GM23338 (cell line): ENCODE data around the gene STMN3. TPM values are rescaled to one million over a fixed set of nuclear protein-coding genes. Genes with fewer than 3 reads are reported as not detected.

Experiments used
- ATAC-seq: fragments of 200-7000 bp; cut with Tn5 transposase; 3 replicates; pipeline ENCODE4 v1.9.1; 2020
- DNase-seq: peaks from one replicate; pipeline ENCODE4 v3.0.0-alpha.2; 2015; ENCODE audit warnings: low spot score
- H2AFZ ChIP-seq: fragments of 200-600 bp; sonication (generic); 2 replicates; pipeline ENCODE4 v1.8.0; 2016; ENCODE audit warnings: antibody characterized with exemption, mild to moderate bottlenecking, moderate library complexity
- H3F3A ChIP-seq: fragments of 200-600 bp; sonication (generic); replicated peaks from 2 replicates; pipeline ENCODE4 v1.8.0; 2017; ENCODE audit warnings: antibody characterized with exemption, mixed run types, low read depth
- H3K27ac ChIP-seq: fragments of 200-600 bp; sonication (generic); 2 replicates; pipeline ENCODE4 v1.6.1; 2016; ENCODE audit warnings: low read depth
- H3K27me3 ChIP-seq: fragments of 200-600 bp; sonication (generic); 2 replicates; pipeline ENCODE4 v1.8.0; 2016; ENCODE audit warnings: mild to moderate bottlenecking, mixed run types, moderate library complexity; ENCODE audit not compliant: insufficient read depth
- H3K36me3 ChIP-seq: fragments of 200-600 bp; sonication (generic); 2 replicates; pipeline ENCODE4 v1.8.0; 2016; ENCODE audit warnings: mild to moderate bottlenecking; ENCODE audit not compliant: insufficient read depth
- H3K4me1 ChIP-seq: fragments of 200-600 bp; sonication (generic); 2 replicates; pipeline ENCODE4 v1.8.0; 2016; ENCODE audit warnings: mild to moderate bottlenecking, moderate library complexity; ENCODE audit not compliant: insufficient read depth
- H3K4me2 ChIP-seq: fragments of 200-600 bp; sonication (generic); 2 replicates; pipeline ENCODE4 v1.7.1; 2017; ENCODE audit warnings: mixed run types
- H3K4me3 ChIP-seq: fragments of 200-600 bp; sonication (generic); 2 replicates; pipeline ENCODE4 v1.6.1; 2016; ENCODE audit warnings: mixed run types
- H3K79me2 ChIP-seq: fragments of 200-600 bp; sonication (generic); replicated peaks from 2 replicates; pipeline ENCODE4 v1.8.0; 2017; ENCODE audit warnings: mild to moderate bottlenecking; ENCODE audit not compliant: insufficient read depth
- H3K9me2 ChIP-seq: fragments of 200-600 bp; sonication (generic); 2 replicates; pipeline ENCODE4 v1.8.0; 2017; ENCODE audit not compliant: insufficient read depth
- H4K20me1 ChIP-seq: fragments of 200-600 bp; sonication (generic); replicated peaks from 2 replicates; pipeline ENCODE4 v1.8.0; 2017; ENCODE audit warnings: mild to moderate bottlenecking; ENCODE audit not compliant: insufficient read depth
- H3K27ac Mint-ChIP-seq: 2 replicates; pipeline ENCODE4 v1.8.0; 2020; ENCODE audit warnings: inconsistent platforms, mild to moderate bottlenecking, moderate library complexity, mixed read lengths
- H3K27me3 Mint-ChIP-seq: 3 replicates; pipeline ENCODE4 v1.8.0; 2022; ENCODE audit warnings: low read depth, mild to moderate bottlenecking, moderate library complexity, mixed read lengths, inconsistent platforms; ENCODE audit not compliant: insufficient read depth, poor library complexity
- H3K36me3 Mint-ChIP-seq: 3 replicates; pipeline ENCODE4 v1.8.0; 2021; ENCODE audit warnings: low read depth, mild to moderate bottlenecking, inconsistent platforms, moderate library complexity, mixed read lengths
- H3K4me1 Mint-ChIP-seq: 3 replicates; pipeline ENCODE4 v1.8.0; 2020; ENCODE audit warnings: mild to moderate bottlenecking, inconsistent platforms, mixed read lengths
- H3K4me3 Mint-ChIP-seq: 3 replicates; pipeline ENCODE4 v1.8.0; 2021; ENCODE audit warnings: moderate library complexity, mild to moderate bottlenecking, inconsistent platforms, mixed read lengths
- H3K9me3 Mint-ChIP-seq: 3 replicates; pipeline ENCODE4 v1.8.0; 2020; ENCODE audit warnings: moderate library complexity, mild to moderate bottlenecking, inconsistent platforms, mixed read lengths
- CREB1 ChIP-seq: fragments of 250-450 bp; sonication (Bioruptor Pico); IDR thresholded peaks from 2 replicates; pipeline ENCODE4 v1.5.0; 2020; ENCODE audit warnings: low read depth, mild to moderate bottlenecking, moderate library complexity
- CTCF ChIP-seq, 2 experiments: fragments of 200-600 bp in 1 of 2; sonication (generic) in 1 of 2; conservative IDR thresholded peaks; 2 replicates each; pipeline versions ENCODE4 v1.5.1 to v1.6.1; 2016 to 2017; ENCODE audit warnings: antibody characterized with exemption in 2 of 2, low read depth in 2 of 2, mild to moderate bottlenecking in 2 of 2, moderate library complexity in 1 of 2
- EZH2 ChIP-seq: fragments of 200-600 bp; sonication (generic); IDR thresholded peaks from one replicate; pipeline ENCODE4 v1.8.0; 2017; ENCODE audit warnings: antibody characterized with exemption, mild to moderate bottlenecking, low read depth; ENCODE audit not compliant: unreplicated experiment
- NANOG ChIP-seq: IDR thresholded peaks from 2 replicates; pipeline ENCODE4 v1.6.1; 2016; ENCODE audit warnings: antibody characterized with exemption, borderline replicate concordance
- POLR2AphosphoS5 ChIP-seq: IDR thresholded peaks from 2 replicates; pipeline ENCODE4 v1.6.1; 2016; ENCODE audit warnings: antibody characterized with exemption, low read depth
- STAT1 ChIP-seq: IDR thresholded peaks from one replicate; pipeline ENCODE4 v1.6.1; 2016; ENCODE audit warnings: antibody characterized with exemption; ENCODE audit not compliant: unreplicated experiment
- ZNF114 ChIP-seq: fragments of 250-450 bp; sonication (Bioruptor Pico); IDR thresholded peaks from 2 replicates; pipeline ENCODE4 v1.5.0; 2020; ENCODE audit warnings: mild to moderate bottlenecking, moderate library complexity
- polyA plus RNA-seq: library from polyadenylated mRNA; unstranded; fragments of >200 nt; fragmentation: Nextera tagmentation; extraction: Ambion mirVana; gene quantifications from 2 replicates; pipeline ENCODE4 v1.2.1, GENCODE V29; 2016
- total RNA-seq: library from RNA; depleted of rRNA; stranded (reverse); fragments of >200 nt; shearing (Covaris generic); gene quantifications from 2 replicates; pipeline ENCODE4 v1.2.3, GENCODE V29; 2014
- TF ChIP-seq, protein P1 (sequence below): fragments of 250-450 bp; sonication (Bioruptor Pico); IDR thresholded peaks from 2 replicates; pipeline ENCODE4 v1.5.0; 2020; ENCODE audit warnings: mild to moderate bottlenecking, moderate library complexity
- TF ChIP-seq, protein P2 (sequence below): IDR thresholded peaks from one replicate; pipeline ENCODE4 v1.6.1; 2018; ENCODE audit warnings: antibody characterized with exemption; ENCODE audit not compliant: unreplicated experiment

Gene STMN3
- total and polyA plus RNA-seq, 2 experiments from 2014 or later, result 28.6 to 61.3 TPM

DNA sequence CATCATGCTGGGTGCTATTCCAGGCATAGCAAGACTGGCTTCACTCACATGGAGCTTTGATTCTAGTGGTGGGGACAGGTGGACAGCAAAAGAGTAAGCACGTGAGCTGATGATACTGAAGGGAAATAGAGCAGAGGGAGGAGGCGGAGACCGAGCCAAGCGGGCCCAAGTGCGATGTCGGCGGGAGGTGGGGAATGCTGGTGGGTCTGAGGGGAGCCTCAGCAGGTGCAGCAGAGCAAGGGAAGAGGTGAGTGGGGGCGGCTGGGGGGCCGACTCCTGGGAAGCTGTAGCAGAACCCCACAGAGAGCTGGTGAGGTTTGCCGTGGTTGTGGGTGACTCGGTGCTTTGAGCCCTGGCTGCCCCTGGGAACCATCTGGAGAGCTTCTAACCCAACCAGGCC, 15.1 kb upstream of the STMN3 start (continued):
- TF ChIP-seq, protein P1, sequence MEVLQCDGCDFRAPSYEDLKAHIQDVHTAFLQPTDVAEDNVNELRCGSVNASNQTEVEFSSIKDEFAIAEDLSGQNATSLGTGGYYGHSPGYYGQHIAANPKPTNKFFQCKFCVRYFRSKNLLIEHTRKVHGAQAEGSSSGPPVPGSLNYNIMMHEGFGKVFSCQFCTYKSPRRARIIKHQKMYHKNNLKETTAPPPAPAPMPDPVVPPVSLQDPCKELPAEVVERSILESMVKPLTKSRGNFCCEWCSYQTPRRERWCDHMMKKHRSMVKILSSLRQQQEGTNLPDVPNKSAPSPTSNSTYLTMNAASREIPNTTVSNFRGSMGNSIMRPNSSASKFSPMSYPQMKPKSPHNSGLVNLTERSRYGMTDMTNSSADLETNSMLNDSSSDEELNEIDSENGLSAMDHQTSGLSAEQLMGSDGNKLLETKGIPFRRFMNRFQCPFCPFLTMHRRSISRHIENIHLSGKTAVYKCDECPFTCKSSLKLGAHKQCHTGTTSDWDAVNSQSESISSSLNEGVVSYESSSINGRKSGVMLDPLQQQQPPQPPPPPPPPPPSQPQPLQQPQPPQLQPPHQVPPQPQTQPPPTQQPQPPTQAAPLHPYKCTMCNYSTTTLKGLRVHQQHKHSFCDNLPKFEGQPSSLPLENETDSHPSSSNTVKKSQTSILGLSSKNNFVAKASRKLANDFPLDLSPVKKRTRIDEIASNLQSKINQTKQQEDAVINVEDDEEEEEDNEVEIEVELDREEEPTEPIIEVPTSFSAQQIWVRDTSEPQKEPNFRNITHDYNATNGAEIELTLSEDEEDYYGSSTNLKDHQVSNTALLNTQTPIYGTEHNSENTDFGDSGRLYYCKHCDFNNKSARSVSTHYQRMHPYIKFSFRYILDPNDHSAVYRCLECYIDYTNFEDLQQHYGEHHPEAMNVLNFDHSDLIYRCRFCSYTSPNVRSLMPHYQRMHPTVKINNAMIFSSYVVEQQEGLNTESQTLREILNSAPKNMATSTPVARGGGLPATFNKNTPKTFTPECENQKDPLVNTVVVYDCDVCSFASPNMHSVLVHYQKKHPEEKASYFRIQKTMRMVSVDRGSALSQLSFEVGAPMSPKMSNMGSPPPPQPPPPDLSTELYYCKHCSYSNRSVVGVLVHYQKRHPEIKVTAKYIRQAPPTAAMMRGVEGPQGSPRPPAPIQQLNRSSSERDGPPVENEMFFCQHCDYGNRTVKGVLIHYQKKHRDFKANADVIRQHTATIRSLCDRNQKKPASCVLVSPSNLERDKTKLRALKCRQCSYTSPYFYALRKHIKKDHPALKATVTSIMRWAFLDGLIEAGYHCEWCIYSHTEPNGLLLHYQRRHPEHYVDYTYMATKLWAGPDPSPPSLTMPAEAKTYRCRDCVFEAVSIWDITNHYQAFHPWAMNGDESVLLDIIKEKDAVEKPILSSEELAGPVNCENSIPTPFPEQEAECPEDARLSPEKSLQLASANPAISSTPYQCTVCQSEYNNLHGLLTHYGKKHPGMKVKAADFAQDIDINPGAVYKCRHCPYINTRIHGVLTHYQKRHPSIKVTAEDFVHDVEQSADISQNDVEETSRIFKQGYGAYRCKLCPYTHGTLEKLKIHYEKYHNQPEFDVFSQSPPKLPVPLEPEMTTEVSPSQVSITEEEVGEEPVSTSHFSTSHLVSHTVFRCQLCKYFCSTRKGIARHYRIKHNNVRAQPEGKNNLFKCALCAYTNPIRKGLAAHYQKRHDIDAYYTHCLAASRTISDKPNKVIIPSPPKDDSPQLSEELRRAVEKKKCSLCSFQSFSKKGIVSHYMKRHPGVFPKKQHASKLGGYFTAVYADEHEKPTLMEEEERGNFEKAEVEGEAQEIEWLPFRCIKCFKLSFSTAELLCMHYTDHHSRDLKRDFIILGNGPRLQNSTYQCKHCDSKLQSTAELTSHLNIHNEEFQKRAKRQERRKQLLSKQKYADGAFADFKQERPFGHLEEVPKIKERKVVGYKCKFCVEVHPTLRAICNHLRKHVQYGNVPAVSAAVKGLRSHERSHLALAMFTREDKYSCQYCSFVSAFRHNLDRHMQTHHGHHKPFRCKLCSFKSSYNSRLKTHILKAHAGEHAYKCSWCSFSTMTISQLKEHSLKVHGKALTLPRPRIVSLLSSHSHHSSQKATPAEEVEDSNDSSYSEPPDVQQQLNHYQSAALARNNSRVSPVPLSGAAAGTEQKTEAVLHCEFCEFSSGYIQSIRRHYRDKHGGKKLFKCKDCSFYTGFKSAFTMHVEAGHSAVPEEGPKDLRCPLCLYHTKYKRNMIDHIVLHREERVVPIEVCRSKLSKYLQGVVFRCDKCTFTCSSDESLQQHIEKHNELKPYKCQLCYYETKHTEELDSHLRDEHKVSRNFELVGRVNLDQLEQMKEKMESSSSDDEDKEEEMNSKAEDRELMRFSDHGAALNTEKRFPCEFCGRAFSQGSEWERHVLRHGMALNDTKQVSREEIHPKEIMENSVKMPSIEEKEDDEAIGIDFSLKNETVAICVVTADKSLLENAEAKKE (CRISPR knock-in tag), result no peak

DNA sequence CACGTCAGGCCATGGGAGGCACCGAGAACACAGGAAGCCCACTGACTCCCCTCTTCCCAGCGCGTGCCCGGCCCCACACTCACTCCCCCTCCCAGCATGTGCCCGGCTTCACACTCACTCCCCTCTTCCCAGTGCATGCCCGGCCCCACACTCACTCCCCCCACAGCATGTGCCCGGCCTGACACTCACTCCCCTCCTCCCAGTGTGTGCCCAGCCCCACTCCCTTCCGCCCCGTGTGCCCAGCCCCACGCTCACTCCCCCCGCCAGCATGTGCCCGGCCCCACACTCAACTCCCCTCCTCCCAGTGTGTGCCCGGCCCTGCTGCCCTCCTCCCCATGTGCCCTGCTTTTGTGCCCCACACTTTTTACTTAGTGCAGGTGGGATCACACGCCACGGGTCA, 14.6 kb upstream of the STMN3 start:
- Histone ChIP-seq H3K4me3 (no peak overlapping the region), H3K4me2 (no peak overlapping the region), H3K27me3 (no peaks in the 10 kb centered on the region), H4K20me1 (no peaks in the 10 kb centered on the region; the same call in 1 of the 2 replicates), H3K36me3 (no peaks in the 10 kb centered on the region), H3K4me1 (no peaks in the 10 kb centered on the region), H3K9me2 (no peaks in the 10 kb centered on the region), H3K79me2 (no peaks in the 10 kb centered on the region), H2AFZ (no peak overlapping the region), H3K27ac (no peak overlapping the region), H3F3A (no peaks in the 10 kb centered on the region)
- peaks cover 46% of the 10 kb centered on the region for H3K36me3 Mint-ChIP-seq
- H3K4me3 Mint-ChIP-seq, result no peak overlapping the region
- no peak overlapping the region for H3K27ac Mint-ChIP-seq
- H3K27me3 Mint-ChIP-seq, result peaks cover 11% of the 10 kb centered on the region
- peaks cover 4% of the 10 kb centered on the region for H3K4me1 Mint-ChIP-seq
- ATAC-seq (no peak), DNase-seq (no peak)
- no peaks in the 10 kb centered on the region for H3K9me3 Mint-ChIP-seq
- TF ChIP-seq CTCF (conservative IDR thresholded peaks at IDR 0.05; ENCODE audit: low read depth in 2 of 2) (no peak), NANOG (no peak), EZH2 (no peak), POLR2AphosphoS5 (no peak), CREB1 (no peak), ZNF114 (no peak), STAT1 (no peak)
- TF ChIP-seq, protein P2, sequence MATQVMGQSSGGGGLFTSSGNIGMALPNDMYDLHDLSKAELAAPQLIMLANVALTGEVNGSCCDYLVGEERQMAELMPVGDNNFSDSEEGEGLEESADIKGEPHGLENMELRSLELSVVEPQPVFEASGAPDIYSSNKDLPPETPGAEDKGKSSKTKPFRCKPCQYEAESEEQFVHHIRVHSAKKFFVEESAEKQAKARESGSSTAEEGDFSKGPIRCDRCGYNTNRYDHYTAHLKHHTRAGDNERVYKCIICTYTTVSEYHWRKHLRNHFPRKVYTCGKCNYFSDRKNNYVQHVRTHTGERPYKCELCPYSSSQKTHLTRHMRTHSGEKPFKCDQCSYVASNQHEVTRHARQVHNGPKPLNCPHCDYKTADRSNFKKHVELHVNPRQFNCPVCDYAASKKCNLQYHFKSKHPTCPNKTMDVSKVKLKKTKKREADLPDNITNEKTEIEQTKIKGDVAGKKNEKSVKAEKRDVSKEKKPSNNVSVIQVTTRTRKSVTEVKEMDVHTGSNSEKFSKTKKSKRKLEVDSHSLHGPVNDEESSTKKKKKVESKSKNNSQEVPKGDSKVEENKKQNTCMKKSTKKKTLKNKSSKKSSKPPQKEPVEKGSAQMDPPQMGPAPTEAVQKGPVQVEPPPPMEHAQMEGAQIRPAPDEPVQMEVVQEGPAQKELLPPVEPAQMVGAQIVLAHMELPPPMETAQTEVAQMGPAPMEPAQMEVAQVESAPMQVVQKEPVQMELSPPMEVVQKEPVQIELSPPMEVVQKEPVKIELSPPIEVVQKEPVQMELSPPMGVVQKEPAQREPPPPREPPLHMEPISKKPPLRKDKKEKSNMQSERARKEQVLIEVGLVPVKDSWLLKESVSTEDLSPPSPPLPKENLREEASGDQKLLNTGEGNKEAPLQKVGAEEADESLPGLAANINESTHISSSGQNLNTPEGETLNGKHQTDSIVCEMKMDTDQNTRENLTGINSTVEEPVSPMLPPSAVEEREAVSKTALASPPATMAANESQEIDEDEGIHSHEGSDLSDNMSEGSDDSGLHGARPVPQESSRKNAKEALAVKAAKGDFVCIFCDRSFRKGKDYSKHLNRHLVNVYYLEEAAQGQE, result no peak
